HepG2 (cell line): ENCODE measurements around the gene STIP1. TPM values are rescaled to one million over a fixed set of nuclear protein-coding genes. Genes with fewer than 3 reads are reported as not detected.

Source experiments
- CHD4 ChIP-seq: fragments of 200-600 bp; sonication (generic); IDR thresholded peaks from 2 replicates; pipeline ENCODE4 v1.7.0; 2017; ENCODE audit warnings: mild to moderate bottlenecking, low read length, borderline replicate concordance
- FOSL2 ChIP-seq: sonication (generic); formaldehyde crosslinking; IDR thresholded peaks from 2 replicates; pipeline ENCODE4 v1.4.0; 2020; ENCODE audit warnings: missing genetic modification reagents
- IRF9 ChIP-seq: sonication (generic); formaldehyde crosslinking; IDR thresholded peaks from 2 replicates; pipeline ENCODE4 v1.8.0; 2022; ENCODE audit warnings: missing genetic modification reagents, mild to moderate bottlenecking, borderline replicate concordance
- MXD3 ChIP-seq: IDR thresholded peaks from 2 replicates; pipeline ENCODE4 v1.6.1; 2016; ENCODE audit warnings: mild to moderate bottlenecking, missing biosample characterization, missing genetic modification reagents
- NBN ChIP-seq: fragments of 450-650 bp; conservative IDR thresholded peaks from 2 replicates; pipeline ENCODE4 v1.6.1; 2017
- NR2F6 ChIP-seq, 2 experiments: IDR thresholded peaks; 2 replicates each; pipeline ENCODE4 v1.6.1; 2016; ENCODE audit warnings: antibody characterized with exemption in 1 of 2, mild to moderate bottlenecking in 1 of 2
- RCOR2 ChIP-seq: IDR thresholded peaks from 2 replicates; pipeline ENCODE4 v1.6.1; 2016; ENCODE audit warnings: missing biosample characterization, missing genetic modification reagents
- SRF ChIP-seq: IDR thresholded peaks from 2 replicates; pipeline ENCODE4 v1.6.1; 2011; ENCODE audit warnings: mild to moderate bottlenecking, low read depth, low read length, moderate library complexity
- SRY ChIP-seq: sonication (generic); formaldehyde crosslinking; IDR thresholded peaks from 2 replicates; pipeline ENCODE4 v1.8.0; 2022; ENCODE audit warnings: mild to moderate bottlenecking, missing genetic modification reagents
- ZBTB26 ChIP-seq: IDR thresholded peaks from 2 replicates; pipeline ENCODE4 v1.6.1; 2016; ENCODE audit warnings: missing compliant biosample characterization, missing genetic modification reagents, borderline replicate concordance
- ZHX2 ChIP-seq, 2 experiments: sonication (generic) in 1 of 2; formaldehyde crosslinking in 1 of 2; IDR thresholded peaks; 2 replicates each; pipeline versions ENCODE4 v1.6.1 to v1.9.0; 2014 to 2022; ENCODE audit warnings: antibody characterized with exemption in 1 of 2, borderline replicate concordance in 1 of 2, inconsistent platforms in 1 of 2, low read depth in 1 of 2, missing genetic modification reagents in 1 of 2
- ZNF281 ChIP-seq: sonication (generic); formaldehyde crosslinking; IDR thresholded peaks from 2 replicates; pipeline ENCODE4 v1.4.0; 2020; ENCODE audit warnings: missing genetic modification reagents, borderline replicate concordance
- ZNF543 ChIP-seq: sonication (generic); formaldehyde crosslinking; IDR thresholded peaks from 2 replicates; pipeline ENCODE4 v1.4.0; 2020; ENCODE audit warnings: mild to moderate bottlenecking, missing genetic modification reagents
- ZNF777 ChIP-seq: sonication (generic); formaldehyde crosslinking; IDR thresholded peaks from 2 replicates; pipeline ENCODE4 v1.4.0; 2020; ENCODE audit warnings: missing genetic modification reagents
- polyA plus RNA-seq, 8 experiments: library from polyadenylated mRNA; depleted of rRNA in 3 of 8; stranded (reverse) in 7 of 8; unstranded in 1 of 8; fragments of >200 nt; fragmentation: Illumina TruSeq in 4 of 8; extraction: Trizol in 4 of 8; gene quantifications; 2 replicates each; pipeline versions ENCODE4 v1.2.1 to v1.2.3, GENCODE V29; 2011 to 2016; ENCODE audit warnings: low read depth in 4 of 8, missing spikeins in 1 of 8, mixed read lengths in 1 of 8; ENCODE audit not compliant: insufficient read depth in 1 of 8
- total RNA-seq, 5 experiments: library from RNA; depleted of rRNA; stranded (reverse); fragments of >200 nt; fragmentation: Illumina TruSeq; extraction: Trizol; gene quantifications; 2 replicates each; pipeline ENCODE4 v1.2.3, GENCODE V29; 2016; ENCODE audit warnings: low read depth in 1 of 5

STIP1 gene
- total and polyA plus RNA-seq, 2 of the 13 experiments (the other 11 are each of a cell fraction or from before 2014, with no cell fraction given) = 81.1 to 217 TPM

GRCh38 chr11:64246871-64247728 is 61.1 kb downstream of the STIP1 start, which contains the start of gene PPP1R14B (continued):
- TF ChIP-seq ZNF281 (CRISPR knock-in tag) = peak; percentile 94
- no peak for TF ChIP-seq FOSL2 (CRISPR knock-in tag)
- no peak for TF ChIP-seq RCOR2
- TF ChIP-seq ZBTB26 (CRISPR knock-in tag) = no peak; the same call in 1 of the 2 replicates
- TF ChIP-seq IRF9 (CRISPR knock-in tag) = peak; percentile 91; the same call in 1 of the 2 replicates
- no peak for TF ChIP-seq SRF
- TF ChIP-seq ZNF777 (CRISPR knock-in tag) = no peak; the same call in 1 of the 2 replicates
- no peak for TF ChIP-seq NBN
- peak; percentile 36; the same call in 1 of the 2 replicates for TF ChIP-seq ZHX2 (IDR thresholded peaks at IDR 0.05; ENCODE audit: low read depth)
- 0 out of 2 replicates have a peak, but pooled peaks have one; percentile 17 for TF ChIP-seq ZHX2 (CRISPR knock-in tag; IDR thresholded peaks at IDR 0.05; ENCODE audit: borderline replicate concordance)
- TF ChIP-seq SRY = no peak
- TF ChIP-seq MXD3 (CRISPR knock-in tag) = peak; percentile 82
- TF ChIP-seq NR2F6 (IDR thresholded peaks at IDR 0.05) = no peak
- no peak for TF ChIP-seq NR2F6 (CRISPR knock-in tag; IDR thresholded peaks at IDR 0.05)
- TF ChIP-seq CHD4 = no peak
- TF ChIP-seq ZNF543 (CRISPR knock-in tag) = 0 out of 2 replicates have a peak, but pooled peaks have one; percentile 12
